Measurements from ENCODE around the gene NYAP1. TPM values are rescaled to one million over a fixed set of nuclear protein-coding genes. Genes with fewer than 3 reads are reported as not detected.
"Not testable (repeated sequence)": the region's sequence is repeated elsewhere in the genome, so short reads cannot be mapped to it uniquely, and the experiment has no call there.

Gene NYAP1
- polyA plus RNA-seq (ENCODE audit: insufficient read length in 4 of 4), result 1 to 10 TPM; 1.8 to 3.7 (median 2.5) TPM

DNA sequence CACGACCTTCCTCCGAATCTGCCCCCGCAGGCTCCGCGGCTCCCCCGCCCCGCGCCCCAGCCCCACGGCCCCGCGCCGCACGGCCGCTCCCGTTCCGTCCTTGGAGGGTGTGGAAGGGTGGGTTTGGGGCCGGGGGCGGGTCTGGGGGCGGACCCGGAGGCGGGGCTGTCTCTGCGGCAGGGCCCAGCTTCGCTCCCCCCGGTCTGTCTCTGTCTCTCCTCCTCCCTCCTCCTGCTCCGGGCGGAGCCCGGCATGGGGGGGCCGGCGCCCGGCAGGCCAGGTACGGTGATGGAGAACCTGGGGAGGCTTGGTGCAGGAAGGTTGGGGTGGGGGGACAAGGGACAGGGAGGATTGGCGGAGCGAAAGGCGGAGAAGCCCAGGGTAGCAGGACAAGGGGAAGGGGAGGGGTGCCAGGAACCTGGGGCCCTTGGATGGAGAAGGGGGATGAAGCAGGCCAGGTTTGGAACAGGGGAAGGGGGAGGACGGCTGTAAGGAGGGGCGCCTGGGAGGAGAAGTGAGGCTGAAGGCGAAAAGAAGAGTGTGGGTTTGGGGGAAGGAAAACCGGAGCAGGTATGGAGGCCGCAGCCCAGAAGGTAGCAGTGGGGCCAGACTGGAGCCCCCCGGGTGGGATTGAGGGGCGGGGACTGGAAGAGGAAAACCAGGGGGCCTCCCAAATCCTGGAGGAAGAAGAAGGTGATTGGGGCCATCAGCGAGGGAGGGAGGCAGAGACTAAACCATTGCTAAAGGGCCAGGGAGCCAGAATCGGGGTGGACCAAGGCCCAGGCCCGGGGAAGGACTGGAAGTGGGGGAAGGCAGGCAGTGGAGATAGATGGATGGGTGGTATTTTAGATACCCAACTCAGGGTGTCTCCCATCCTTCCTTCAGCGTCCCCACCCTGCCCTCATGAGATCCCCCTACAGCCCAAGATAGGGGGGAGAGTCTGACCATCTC lies at the start of gene NYAP1:
TSS of gene NYAP1 (plus strand) at position 206 of the 951 bp plus-strand sequence. CDS start 1,385 bp downstream, outside the sequence.
- no peak for DNase-seq (ENCODE audit: low read depth in 4 of 4, low spot score in 2 of 4)

DNA sequence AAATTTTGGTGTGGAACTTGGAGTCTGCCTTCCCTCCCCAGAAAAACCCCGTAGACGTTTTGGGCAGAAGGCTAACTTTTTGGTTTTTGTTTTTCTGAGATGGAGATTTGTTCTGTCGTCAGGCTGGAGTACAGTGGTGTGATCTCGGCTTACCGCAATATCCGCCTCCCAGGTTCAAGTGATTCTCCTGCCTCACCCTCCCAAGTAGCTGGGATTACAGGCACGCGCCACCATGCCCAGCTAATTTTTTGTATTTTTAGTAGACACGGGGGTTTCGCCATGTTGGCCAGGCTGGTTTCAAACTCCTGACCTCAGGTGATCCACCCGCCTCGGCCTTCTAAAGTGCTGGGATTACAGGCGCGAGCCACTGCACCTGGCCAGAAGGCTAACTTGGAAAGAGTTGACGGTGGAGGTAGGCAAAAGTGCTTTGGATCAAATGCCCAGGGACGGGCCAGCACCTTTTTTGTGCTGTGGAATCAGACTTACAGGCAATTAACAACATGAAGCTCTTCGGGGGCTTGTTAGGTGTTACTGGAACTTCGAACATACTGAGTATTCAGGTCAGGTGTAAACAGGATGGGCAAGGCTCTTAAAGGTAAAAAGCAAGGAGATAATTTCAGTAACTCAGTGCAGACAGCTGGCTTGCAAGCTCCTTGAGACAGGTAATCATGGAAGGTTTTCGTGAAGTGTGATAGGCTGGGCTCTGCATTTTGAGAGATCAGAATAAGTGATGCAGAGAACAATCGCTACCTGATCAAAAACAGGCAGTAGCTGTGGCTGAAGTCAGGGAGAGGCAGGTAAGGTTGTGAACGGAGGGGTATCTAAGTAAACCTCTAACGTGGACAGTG lies 49.2 kb upstream of the NYAP1 start:
- DNase-seq (ENCODE audit: low read depth in 4 of 4, low spot score in 2 of 4), result no peak

DNA sequence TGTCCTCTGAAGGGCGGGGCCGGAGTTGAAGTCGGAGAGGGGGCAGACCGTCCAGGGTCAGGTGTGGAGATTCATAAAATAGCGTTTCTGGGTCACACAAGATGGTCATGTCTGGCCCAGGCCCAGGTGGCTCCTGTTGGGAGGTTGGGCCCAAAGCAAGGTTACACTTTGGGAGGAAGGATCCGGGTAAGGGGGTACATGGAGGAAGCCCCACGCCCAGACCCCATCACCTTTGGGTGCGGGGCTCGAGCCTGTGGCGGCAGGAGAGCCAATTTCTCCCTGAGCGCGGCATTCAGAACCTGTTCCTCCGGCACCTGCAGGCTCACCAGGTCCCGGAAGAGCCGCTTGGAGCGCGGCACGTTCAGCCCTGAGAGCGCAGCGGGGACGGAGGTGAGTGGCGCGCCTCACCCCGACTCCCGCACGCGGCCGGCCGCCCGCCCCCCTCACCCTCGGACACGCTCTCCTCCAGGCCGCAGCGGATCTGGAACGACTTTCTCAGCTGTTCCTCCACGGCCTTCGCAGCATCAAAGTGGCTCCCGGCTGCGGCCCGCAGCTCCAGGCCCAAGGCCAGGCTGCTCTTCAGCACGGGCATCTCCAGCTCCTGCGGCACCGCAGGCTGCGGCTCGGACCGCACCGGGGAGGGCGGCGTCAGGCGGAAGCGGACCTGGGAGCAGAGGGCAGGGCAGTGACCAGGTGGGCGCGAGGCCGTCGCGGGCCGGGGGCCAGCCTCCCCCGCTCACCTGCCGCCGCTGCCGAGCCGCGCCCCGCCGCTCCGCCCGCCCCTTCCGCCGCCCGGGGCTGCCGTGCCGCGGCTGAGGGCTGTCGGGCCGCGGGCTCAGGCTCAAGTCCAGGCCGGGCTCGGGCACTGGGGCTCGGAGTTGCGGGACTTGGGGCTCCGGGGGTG lies 48.1 kb upstream of the NYAP1 start:
- DNase-seq (ENCODE audit: low read depth in 4 of 4, low spot score in 2 of 4), result no peak

DNA sequence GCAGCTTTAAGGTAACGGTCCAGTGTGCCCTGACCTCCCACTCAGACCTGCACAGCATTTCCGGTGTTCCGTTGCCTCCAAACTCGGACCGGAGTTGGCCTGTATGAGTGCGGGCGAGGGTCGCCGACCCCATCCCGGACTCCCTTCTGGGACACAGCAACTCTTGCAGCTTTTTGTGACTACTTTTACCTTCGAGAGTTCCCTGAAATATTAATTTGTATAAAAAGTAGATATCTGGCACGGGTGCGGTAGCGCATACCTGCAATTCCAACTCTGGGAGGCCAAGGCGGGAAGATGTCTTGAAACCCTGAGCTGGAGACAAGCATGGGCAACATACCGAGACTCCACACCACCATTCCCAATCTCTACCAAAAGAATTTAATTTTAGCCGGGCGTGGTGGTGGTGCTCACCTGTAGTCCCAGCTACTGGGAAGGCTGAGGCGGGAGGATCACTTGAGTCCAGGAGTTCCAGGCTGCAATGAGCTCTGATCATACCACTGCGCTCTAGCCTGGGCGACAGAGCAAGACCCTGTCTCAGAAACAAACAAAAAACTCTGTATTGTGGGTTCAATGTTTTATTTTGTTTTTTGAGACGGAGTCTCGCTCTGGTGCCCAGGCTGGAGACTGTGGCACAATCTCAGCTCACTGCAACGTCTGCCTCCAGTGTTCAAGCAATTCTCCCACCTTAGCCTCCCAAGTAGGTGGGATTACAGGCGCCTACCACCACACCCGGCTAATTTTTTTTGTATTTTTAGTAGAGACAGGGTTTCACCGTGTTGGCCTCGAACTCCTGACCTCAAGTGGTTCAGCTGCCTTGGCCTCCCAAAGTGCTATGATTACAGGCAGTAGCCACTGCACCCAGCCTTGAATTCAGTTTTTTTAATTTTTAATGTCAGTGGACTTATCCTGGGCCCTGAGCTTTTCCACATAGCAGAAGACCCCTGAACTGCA lies 46.3 kb upstream of the NYAP1 start:
- DNase-seq (ENCODE audit: low read depth in 4 of 4, low spot score in 2 of 4), result no peak

DNA sequence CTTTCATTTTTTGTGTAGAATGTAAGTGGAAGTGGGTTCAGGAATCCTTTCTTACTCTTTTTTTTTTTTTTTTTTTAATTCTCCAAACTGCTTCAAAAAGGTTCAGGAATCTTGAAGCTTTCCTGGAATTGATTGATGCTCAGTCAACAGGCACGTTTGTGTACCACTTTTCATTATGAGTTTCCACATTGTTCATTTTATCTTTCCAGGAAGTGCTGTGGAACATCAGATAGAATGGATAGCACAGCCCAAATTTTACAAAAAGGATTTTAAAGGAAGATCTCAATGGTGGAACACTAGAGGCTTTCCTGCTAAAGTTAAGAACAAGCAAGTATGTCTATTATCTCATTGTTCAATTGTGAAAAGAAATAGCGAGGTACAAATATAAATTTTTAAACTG lies 45.6 kb upstream of the NYAP1 start:
- no peak for DNase-seq (ENCODE audit: low read depth in 4 of 4, low spot score in 2 of 4)

DNA sequence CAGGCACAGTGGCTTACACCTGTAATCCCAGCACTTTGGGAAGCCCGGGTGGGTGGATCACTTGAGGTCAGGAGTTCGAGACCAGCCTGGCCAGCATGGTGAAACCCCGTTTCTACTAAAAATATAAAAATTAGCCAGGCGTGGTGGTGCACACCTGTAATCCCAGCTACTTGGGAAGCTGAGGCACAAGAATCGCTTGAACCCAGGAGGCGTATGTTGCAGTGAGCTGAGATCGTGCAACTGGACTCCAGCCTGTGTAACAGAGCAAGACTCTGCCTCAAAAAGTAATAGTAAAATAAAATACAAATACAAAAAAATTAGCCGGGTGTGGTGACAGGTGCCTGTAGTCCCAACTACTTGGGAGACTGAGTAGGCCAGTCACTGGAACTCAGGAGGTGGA lies 45.0 kb upstream of the NYAP1 start:
- DNase-seq (ENCODE audit: low read depth in 4 of 4, low spot score in 2 of 4), result not testable (repeated sequence)

DNA sequence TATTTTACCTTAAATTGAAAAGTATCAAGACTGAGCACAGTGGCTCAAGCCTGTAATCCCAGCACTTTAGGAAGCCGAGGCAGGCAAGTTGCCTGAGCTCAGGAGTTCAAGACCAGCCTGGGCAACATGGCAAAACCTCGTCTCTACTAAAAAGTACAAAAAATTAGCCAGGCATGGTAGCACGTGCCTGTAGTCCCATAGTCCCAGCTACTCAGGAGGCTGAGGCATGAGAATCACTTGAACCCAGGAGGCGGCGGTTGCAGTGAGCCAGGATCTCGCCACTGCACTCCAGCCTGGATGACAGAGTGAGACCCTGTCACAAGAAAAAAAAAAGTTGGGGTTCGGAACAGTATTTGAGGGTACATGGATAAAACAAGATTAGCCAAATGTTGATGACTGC lies 44.5 kb upstream of the NYAP1 start:
- DNase-seq (ENCODE audit: low read depth in 4 of 4, low spot score in 2 of 4), result not testable (repeated sequence)

DNA sequence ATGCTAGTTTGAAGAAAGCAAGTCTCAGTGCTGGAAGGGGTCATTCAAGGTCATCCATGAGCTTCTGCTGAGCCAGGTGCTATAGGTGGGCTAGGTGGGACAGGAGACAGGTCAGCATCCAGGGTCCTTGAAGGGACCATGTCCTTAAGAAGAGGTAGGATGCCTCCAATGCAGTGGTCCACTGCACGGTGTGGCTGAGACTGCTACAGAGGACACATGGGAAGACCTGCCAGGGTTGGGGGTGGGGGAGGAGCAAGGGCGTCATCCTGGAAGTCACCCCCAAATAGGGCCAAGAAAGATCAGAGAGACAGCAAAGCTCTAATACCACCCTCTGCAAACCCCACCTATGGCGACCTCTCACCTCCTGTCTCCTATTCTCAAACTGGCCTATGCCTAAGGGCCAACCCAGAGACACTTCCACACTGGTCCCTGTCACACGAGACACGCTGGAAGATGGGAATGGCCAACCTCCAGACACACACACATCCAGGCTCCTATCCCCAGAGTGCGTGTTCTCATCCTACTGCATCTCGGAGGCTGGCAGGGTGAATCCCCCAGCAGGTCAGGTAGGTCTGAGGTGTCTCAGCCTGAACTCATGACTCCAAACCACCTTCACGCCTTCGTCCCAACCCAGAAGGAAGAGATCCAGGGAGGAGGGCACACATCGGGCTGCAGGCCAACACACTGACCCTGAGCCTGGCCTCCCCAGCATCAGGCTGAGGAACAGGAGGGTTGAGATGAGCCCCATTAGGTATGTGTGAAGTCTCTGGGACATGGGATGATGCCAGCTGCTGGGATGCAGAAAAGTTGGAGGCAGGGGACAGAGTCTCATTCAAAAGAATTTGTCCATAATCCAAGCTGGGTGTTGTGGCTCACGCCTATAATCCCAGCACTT lies 41.8 kb upstream of the NYAP1 start:
- DNase-seq (ENCODE audit: low read depth in 4 of 4, low spot score in 2 of 4), result no peak

DNA sequence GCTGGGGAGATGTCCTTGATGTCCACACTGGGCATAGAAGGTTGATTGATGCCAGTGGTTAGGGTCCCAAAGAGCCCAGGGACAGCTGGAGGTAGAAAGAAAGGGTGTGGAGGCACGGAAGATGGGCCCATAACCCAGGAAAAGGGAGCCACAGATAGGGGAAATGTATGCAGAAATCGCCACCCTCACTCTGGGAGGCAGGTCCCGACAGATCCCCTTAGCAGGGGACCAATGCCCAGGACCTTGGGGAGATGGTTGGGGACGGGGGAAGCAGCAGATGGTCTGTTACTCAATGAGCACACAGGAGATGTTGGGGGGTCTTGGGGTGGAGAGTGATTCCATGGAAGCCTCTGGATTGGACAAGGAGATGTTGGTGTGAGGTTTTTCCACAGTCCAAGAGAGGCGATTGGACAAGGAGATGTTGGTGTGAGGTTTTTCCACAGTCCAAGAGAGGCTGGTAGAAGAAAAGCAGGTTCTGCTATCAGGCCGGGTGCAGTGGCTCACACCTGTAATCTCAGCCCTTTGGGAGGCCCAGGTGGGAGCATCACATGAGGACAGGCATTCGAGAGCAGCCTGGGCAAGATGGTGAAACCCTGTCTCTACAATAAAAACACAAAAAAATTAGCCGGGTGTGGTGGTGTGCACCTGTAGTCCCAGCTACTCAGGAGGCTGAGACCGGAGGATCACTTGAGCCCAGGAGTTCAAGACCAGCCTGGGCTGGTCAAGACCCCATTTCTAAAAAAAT lies 40.5 kb upstream of the NYAP1 start:
- DNase-seq (ENCODE audit: low read depth in 4 of 4, low spot score in 2 of 4), result no peak

DNA sequence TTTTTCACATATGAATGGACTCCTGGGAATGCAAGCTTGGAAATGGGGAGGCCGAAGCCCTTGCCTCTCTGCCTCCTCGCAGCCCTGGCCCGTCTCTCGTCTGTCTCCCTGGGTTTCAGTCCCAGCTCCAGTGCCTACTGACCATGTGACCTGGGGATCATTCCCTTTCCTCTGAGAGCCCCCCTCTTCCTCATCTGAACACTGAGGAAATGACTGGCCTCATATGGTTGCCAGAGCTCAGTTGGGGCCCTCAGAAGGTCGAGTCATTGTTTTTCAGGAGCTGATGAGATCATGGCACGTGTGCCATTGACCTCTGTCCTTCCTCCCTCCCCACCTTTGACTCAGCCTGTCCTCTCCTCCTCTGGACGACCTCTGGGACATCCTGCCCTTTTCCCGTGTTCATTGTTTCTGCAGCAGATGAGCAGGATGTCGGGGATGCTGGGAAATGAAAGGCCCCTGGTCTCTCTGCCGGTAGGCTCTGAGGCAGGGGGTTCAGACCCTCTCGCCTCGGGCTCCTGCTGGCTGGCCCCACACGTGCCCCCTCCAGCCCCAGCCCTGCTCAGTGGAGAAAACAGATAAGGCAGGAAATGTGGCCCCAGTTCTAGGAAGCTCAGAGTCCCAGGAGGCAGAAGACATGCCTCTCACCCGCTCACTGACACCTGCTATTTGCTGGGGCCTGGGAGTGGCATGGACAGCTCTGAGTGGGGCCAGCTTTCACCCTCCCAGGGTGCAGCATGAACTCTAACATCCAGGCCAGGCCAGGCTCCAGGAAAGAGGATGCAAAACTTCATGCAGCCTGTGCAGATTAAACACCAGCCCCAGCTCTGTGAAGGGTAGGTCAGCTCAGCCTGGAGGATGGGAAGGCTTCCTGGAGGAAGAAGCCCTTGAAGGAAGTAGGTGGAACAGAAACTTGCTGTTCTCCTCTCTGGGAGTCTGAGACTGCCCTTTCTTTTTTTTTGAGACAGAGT lies 39.1 kb upstream of the NYAP1 start:
- no peak for DNase-seq (ENCODE audit: low read depth in 4 of 4, low spot score in 2 of 4)

DNA sequence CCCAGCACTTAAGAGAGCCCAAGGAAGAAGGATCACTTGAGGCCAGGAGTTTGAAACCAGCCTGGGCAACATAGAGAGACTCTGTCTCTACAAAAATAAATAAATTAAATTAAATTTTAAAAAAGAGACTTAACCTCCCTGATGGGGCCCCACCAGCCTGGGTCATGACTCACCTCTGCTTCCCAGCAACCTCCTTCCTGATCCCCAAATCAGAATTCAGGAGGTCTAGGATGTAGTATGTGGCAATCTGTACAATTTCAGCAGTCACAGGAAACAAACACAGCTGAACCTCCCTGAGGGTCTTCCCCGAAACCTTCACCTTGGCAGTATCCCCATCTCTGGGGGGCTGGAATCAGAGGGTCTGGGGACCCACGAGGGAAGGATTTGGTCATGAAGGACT lies 37.7 kb upstream of the NYAP1 start:
- no peak for DNase-seq (ENCODE audit: low read depth in 4 of 4, low spot score in 2 of 4)

DNA sequence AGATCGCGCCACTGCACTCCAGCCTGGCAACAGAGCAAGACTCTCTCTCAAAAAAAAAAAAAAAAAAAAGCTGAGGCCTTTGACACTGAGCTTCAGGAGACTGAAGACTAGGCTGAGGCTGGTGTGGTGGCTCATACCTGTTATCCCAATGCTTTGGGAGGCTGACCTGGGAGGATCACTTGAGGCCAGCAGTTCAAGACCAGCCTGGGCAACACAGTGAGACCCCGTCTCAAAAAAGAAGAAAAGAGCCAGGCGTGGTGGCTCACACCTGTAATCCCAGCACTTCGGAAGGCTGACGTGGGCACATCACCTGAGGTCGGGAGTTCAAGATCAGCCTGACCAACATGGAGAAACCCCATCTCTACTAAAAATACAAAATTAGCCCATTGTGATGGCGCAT lies 36.4 kb upstream of the NYAP1 start:
- DNase-seq (ENCODE audit: low read depth in 4 of 4, low spot score in 2 of 4), result not testable (repeated sequence)

DNA sequence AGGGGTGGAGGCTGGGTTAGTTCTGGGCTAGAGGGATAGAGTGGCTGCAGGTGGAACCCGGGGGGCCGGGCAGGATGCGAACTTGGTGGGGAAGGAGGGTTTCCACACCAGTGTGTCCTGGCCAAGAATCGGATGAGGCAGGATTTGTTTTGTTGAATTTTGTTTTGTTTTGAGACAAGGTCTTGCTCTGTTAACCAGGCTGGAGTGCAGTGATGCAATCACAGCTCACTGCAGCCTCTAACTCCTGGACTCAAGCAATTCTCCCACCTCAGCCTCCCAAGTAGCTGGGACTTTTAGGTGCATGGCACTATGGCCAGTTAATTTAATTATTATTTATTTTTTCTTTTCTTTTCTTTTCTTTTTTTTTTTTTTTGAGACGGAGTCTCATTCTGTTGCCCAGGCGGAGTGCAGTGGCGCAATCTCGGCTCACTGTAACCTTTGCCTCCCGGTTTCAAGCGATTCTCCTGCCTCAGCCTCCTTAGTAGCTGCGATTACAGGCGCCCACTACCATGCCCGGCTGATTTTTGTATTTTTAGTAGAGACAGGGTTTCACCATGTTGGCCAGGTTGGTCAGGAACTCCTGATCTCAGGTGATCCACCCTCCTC lies 34.4 kb upstream of the NYAP1 start:
- no peak for DNase-seq (ENCODE audit: low read depth in 4 of 4, low spot score in 2 of 4)

DNA sequence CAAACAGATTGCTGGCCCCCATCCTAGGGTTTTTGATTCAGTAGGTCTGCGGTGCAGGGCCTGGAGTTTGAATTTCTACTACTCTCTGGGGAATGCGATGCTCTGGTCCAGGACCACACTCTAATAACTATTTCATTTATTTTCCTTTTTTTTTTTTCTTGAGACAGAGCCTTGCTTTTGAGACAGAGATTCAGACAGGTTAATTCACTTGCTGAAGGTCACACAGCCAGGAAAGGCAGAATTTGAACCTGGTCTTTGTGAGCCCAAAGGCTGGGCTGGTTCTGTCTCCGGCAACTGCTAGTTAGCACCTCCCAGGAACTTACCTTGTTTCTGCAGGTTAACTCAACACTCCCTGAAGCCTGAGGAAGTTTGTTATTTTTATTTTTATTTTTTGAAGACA lies 31.2 kb upstream of the NYAP1 start:
- no peak for DNase-seq (ENCODE audit: low read depth in 4 of 4, low spot score in 2 of 4)

DNA sequence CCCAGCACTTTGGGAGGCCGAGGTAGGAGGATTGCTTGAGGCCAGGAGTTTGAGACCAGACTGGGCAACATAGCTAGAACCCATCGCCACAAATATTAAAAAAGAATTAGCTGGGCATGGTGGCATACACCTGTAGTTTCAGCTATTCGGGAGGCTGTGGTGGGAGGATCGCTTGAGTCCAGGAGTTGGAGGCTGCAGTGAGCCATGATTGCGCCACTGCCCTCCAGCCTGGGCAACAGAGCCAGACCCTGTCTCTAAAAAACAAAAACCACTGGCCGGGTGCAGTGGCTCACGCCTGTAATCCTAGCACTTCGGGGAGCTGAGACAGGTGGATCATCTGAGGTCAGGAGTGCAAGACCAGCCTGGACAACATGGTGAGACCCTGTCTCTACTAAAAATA lies 29.9 kb upstream of the NYAP1 start:
- DNase-seq (ENCODE audit: low read depth in 4 of 4, low spot score in 2 of 4), result not testable (repeated sequence)

DNA sequence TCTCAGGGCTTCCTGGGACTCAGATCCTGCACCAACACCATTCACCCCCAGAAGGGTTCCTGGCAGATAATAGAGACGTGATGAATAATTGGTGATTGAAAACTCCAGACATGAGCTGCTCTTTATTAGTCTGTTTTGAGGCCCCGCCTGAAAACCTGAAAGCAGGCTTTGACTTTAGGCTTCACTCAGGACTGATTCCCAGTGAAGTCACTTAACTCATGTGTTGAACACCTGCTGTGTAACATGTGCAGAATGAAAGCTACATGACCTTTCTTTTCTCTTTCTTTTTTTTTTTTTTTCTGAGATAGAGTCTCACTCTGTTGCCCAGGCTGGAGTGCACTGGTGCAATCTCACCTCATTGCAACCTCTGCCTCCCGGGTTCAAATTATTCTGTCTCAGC lies 28.5 kb upstream of the NYAP1 start:
- DNase-seq (ENCODE audit: low read depth in 4 of 4, low spot score in 2 of 4), result no peak
